Calu3 (cell line): ENCODE measurements around the gene TENM4. TPM values are rescaled to one million over a fixed set of nuclear protein-coding genes. Genes with fewer than 3 reads are reported as not detected.

Experiments
- BruUV-seq: library from RNA; stranded (reverse); fragments of 400-500 nt; replicated peaks from 2 replicates; lab custom pipeline; 2021; lab: Mats Ljungman, UMichigan
- CTCF ChIA-PET: fragments of 300-600 bp; sonication (Branson Sonifier 250); formaldehyde crosslinking; loops from one replicate; lab custom pipeline; 2022; ENCODE audit warnings: antibody characterized with exemption; lab: Charles Lee
- DNase-seq: peaks from one replicate; pipeline ENCODE4 v3.0.0; 2022
- H3K27ac Mint-ChIP-seq: one replicate; pipeline ENCODE4 v1.8.0; 2022; ENCODE audit warnings: mixed read lengths; ENCODE audit not compliant: unreplicated experiment
- H3K27me3 Mint-ChIP-seq: one replicate; pipeline ENCODE4 v1.8.0; 2022; ENCODE audit warnings: mixed read lengths; ENCODE audit not compliant: unreplicated experiment
- H3K36me3 Mint-ChIP-seq: one replicate; pipeline ENCODE4 v1.8.0; 2022; ENCODE audit warnings: mild to moderate bottlenecking, moderate library complexity, mixed read lengths; ENCODE audit not compliant: insufficient read depth, unreplicated experiment
- H3K4me1 Mint-ChIP-seq: one replicate; pipeline ENCODE4 v1.8.0; 2022; ENCODE audit warnings: mild to moderate bottlenecking, low read depth, mixed read lengths; ENCODE audit not compliant: unreplicated experiment
- H3K4me3 Mint-ChIP-seq: one replicate; pipeline ENCODE4 v1.8.0; 2022; ENCODE audit warnings: mild to moderate bottlenecking, low read depth, moderate library complexity, mixed read lengths; ENCODE audit not compliant: unreplicated experiment
- H3K9me3 Mint-ChIP-seq: one replicate; pipeline ENCODE4 v1.8.0; 2022; ENCODE audit warnings: low read depth, mixed read lengths; ENCODE audit not compliant: unreplicated experiment
- CTCF ChIP-seq: fragments of 200-600 bp; IDR thresholded peaks from one replicate; pipeline ENCODE4 v1.8.0; 2022; ENCODE audit warnings: antibody characterized with exemption; ENCODE audit not compliant: unreplicated experiment
- intact Hi-C: fragments of 100-400 bp; cut with micrococcal nuclease; formaldehyde crosslinking; loops from one replicate; pipeline ENCODE4 v1.10.0; 2022; ENCODE audit not compliant: unreplicated experiment
- total RNA-seq: library from RNA; stranded (reverse); gene quantifications from 2 replicates; pipeline ENCODE4 v1.2.3, GENCODE V29; 2022

TENM4 gene
- total RNA-seq, 1 experiment from 2014 or later, result not detected

DNA sequence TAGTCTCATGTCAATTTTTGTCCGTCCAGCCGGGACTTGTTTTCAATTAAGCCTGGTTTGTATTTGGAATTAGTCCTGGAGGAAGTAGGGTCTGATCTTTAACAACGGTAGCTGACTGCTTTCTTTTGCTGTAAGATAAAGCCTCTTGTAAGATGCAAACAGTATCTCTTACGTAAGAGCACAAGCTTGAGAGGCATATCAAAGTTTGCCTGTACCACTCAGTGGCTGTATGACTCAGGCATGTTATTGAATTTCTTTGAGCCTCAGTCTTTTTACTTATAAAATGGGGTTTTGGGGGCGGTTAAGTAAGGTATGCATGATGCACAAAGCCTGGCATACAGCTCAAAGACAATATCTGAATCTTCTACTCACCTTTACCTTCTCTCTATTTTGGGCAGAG lies 667.8 kb downstream of the TENM4 start:
- CTCF ChIA-PET, result no interaction called here
- peaks cover 3% of the 10 kb centered on the region for H3K9me3 Mint-ChIP-seq
- no peak for TF ChIP-seq CTCF
- no peak overlapping the region for H3K27ac Mint-ChIP-seq
- no peaks in the 10 kb centered on the region for H3K4me1 Mint-ChIP-seq
- H3K36me3 Mint-ChIP-seq, result no peaks in the 10 kb centered on the region
- peaks cover 70% of the 10 kb centered on the region for H3K27me3 Mint-ChIP-seq
- no peak overlapping the region for H3K4me3 Mint-ChIP-seq
- intact Hi-C loops, result no loop called here
- no TSS peak for BruUV-seq
- no peak for DNase-seq

DNA sequence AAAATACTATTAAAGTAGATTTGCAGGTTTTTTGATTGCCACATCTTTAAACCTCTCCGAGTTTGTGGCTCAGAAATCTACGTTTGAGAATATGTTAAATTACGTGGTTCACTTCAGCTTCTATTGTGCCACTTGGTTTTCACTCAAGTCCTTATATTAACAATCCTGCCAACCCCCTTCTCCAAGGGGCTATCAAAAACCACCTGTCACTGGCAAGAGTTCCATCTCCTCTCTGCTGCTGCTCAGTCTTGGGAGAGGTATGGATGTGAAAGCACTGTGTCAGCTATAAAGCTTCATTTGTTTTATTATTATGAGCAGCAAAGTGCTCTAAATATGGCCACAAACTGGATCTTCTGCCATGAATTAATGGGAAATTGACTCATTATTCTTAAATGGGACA lies 668.6 kb downstream of the TENM4 start:
- no peak for TF ChIP-seq CTCF
- BruUV-seq, result no TSS peak
- intact Hi-C loops, result no loop called here
- no peak for DNase-seq
- Mint-ChIP-seq H3K27me3 (peaks cover 78% of the 10 kb centered on the region), H3K27ac (no peak overlapping the region), H3K9me3 (peaks cover 3% of the 10 kb centered on the region), H3K36me3 (no peaks in the 10 kb centered on the region), H3K4me3 (no peak overlapping the region), H3K4me1 (no peaks in the 10 kb centered on the region)
- CTCF ChIA-PET, result no interaction called here

- no peak for DNase-seq
- Mint-ChIP-seq H3K36me3 (no peaks in the 10 kb centered on the region), H3K27ac (no peak overlapping the region), H3K27me3 (peaks cover 75% of the 10 kb centered on the region), H3K9me3 (peaks cover 3% of the 10 kb centered on the region), H3K4me1 (no peaks in the 10 kb centered on the region), H3K4me3 (no peak overlapping the region)
- CTCF ChIA-PET, result no interaction called here
- no TSS peak for BruUV-seq
- intact Hi-C loops, result no loop called here
- TF ChIP-seq CTCF, result no peak
Measured at GRCh38 chr11:78770931-78771330, 669.9 kb downstream of the TENM4 start.

DNA sequence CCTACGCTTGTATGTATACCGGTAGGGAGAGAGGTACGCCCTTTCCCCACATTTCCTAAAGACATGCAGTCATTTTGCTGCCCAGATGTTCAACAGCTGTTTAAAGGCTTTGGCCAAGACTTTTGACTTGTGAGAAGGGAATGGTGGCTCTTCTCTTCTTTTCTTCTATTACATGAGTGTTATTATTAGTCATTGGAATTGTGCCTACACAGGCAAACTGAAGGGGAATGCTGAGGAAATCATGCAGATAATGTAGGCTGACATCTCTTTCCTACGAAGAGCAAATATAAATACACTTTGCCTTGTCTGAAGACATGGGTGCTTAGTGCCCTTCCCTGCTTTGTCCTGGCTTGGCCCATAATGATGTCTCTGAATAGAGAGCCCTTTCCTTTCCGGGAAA lies 671.9 kb downstream of the TENM4 start:
- peaks cover 3% of the 10 kb centered on the region for H3K9me3 Mint-ChIP-seq
- no peak overlapping the region for H3K4me3 Mint-ChIP-seq
- CTCF ChIA-PET, result no interaction called here
- H3K4me1 Mint-ChIP-seq, result no peaks in the 10 kb centered on the region
- no peak for TF ChIP-seq CTCF
- H3K36me3 Mint-ChIP-seq, result no peaks in the 10 kb centered on the region
- H3K27ac Mint-ChIP-seq, result no peak overlapping the region
- DNase-seq, result no peak
- peaks cover 88% of the 10 kb centered on the region for H3K27me3 Mint-ChIP-seq
- BruUV-seq, result no TSS peak
- intact Hi-C loops, result no loop called here
